ENCODE measurements around the gene LRRC4C. TPM values are rescaled to one million over a fixed set of nuclear protein-coding genes. Genes with fewer than 3 reads are reported as not detected.

Gene LRRC4C
- polyA plus RNA-seq, 1 experiment = 0.02 TPM

GRCh38 chr11:41099654-41100053 lies 359.8 kb downstream of the LRRC4C start:
- no peaks in the 10 kb centered on the region for H3K27me3 ChIP-seq (ENCODE audit: control insufficient read depth, insufficient read depth, low read length)
- no peak overlapping the region for H3K27ac ChIP-seq (ENCODE audit: low read depth, low read length)
- no peak for TF ChIP-seq CTCF (IDR thresholded peaks at IDR 0.05; ENCODE audit: low read depth, low read length)
- DNase-seq (ENCODE audit: low read depth, low spot score) = no peak
- ChIA-PET CTCF (no interaction called here), POLR2A (no interaction called here)
- peaks cover 4% of the 10 kb centered on the region for H3K9me3 ChIP-seq (ENCODE audit: control insufficient read depth, insufficient read depth, low read length)
- no peak overlapping the region for H3K4me3 ChIP-seq (ENCODE audit: low read depth, low read length)

- Histone ChIP-seq H3K27ac (ENCODE audit: low read depth, low read length) (no peak overlapping the region), H3K27me3 (ENCODE audit: control insufficient read depth, insufficient read depth, low read length) (no peaks in the 10 kb centered on the region), H3K9me3 (ENCODE audit: control insufficient read depth, insufficient read depth, low read length) (no peaks in the 10 kb centered on the region), H3K4me3 (ENCODE audit: low read depth, low read length) (no peak overlapping the region)
- CTCF ChIA-PET = no interaction called here
- no peak for TF ChIP-seq CTCF (IDR thresholded peaks at IDR 0.05; ENCODE audit: low read depth, low read length)
- POLR2A ChIA-PET = no interaction called here
- no peak for DNase-seq (ENCODE audit: low read depth, low spot score)
Measured at GRCh38 chr11:41085123-41085522, 374.3 kb downstream of the LRRC4C start.

DNA sequence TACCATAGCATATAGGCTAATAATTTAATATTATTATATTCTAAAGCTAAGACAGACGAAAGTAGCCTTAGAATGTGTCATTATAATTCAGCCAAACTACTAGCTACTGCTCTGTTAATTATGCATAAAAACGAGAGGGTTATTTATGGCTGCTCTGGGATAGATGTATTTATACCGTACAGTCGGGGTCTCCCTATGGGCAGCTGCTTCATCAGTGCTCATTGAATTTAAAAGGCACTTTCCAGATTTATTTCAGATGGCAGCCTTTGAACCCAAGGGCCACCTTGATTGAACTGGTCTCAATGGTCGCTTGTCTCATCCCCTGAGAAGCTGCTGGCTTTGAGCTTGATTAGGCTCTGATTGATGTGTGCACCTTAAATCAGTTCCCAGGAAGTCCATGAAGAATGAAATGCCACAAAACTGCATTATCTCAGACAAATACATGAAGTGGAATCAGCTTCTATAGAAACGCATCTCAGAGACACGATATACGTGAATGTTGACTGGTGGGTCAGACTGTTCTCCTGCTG lies 377.6 kb downstream of the LRRC4C start:
- Histone ChIP-seq H3K9me3 (ENCODE audit: control insufficient read depth, insufficient read depth, low read length) (peaks cover 7% of the 10 kb centered on the region), H3K27me3 (ENCODE audit: control insufficient read depth, insufficient read depth, low read length) (no peaks in the 10 kb centered on the region), H3K4me3 (ENCODE audit: low read depth, low read length) (no peak overlapping the region), H3K27ac (ENCODE audit: low read depth, low read length) (no peak overlapping the region)
- CTCF ChIA-PET = no interaction called here
- no peak for DNase-seq (ENCODE audit: low read depth, low spot score)
- POLR2A ChIA-PET = no interaction called here
- TF ChIP-seq CTCF (IDR thresholded peaks at IDR 0.05; ENCODE audit: low read depth, low read length) = no peak

- ChIA-PET POLR2A (no interaction called here), CTCF (no interaction called here)
- Histone ChIP-seq H3K27me3 (ENCODE audit: control insufficient read depth, insufficient read depth, low read length) (no peaks in the 10 kb centered on the region), H3K9me3 (ENCODE audit: control insufficient read depth, insufficient read depth, low read length) (peaks cover 12% of the 10 kb centered on the region), H3K27ac (ENCODE audit: low read depth, low read length) (no peak overlapping the region), H3K4me3 (ENCODE audit: low read depth, low read length) (no peak overlapping the region)
- no peak for TF ChIP-seq CTCF (IDR thresholded peaks at IDR 0.05; ENCODE audit: low read depth, low read length)
- no peak for DNase-seq (ENCODE audit: low read depth, low spot score)
Measured at GRCh38 chr11:41074318-41074717, 385.1 kb downstream of the LRRC4C start.

GRCh38 chr11:41065432-41065831 lies 394.0 kb downstream of the LRRC4C start:
- DNase-seq (ENCODE audit: low read depth, low spot score) = no peak
- CTCF ChIA-PET = no interaction called here
- Histone ChIP-seq H3K27ac (ENCODE audit: low read depth, low read length) (no peak overlapping the region), H3K9me3 (ENCODE audit: control insufficient read depth, insufficient read depth, low read length) (peaks cover 20% of the 10 kb centered on the region), H3K4me3 (ENCODE audit: low read depth, low read length) (no peak overlapping the region), H3K27me3 (ENCODE audit: control insufficient read depth, insufficient read depth, low read length) (no peaks in the 10 kb centered on the region)
- no peak for TF ChIP-seq CTCF (IDR thresholded peaks at IDR 0.05; ENCODE audit: low read depth, low read length)
- POLR2A ChIA-PET = no interaction called here

Measured in AG04450 (cell line).